Liver (tissue), 9 donors: Measurements from ENCODE around the gene PRG2. TPM values are rescaled to one million over a fixed set of nuclear protein-coding genes. Genes with fewer than 3 reads are reported as not detected.
A peak's percentile ranks its signal among the peaks of the same experiment; 100 is the strongest.

ENCODE experiments used
- DNase-seq: peaks from one replicate; pipeline ENCODE4 v3.0.0-alpha.2; 2017; ENCODE audit warnings: low spot score
- H3K27ac ChIP-seq, 2 donors: one replicate each; pipeline ENCODE4 v1.7.0; 2013; ENCODE audit warnings: inconsistent platforms in 2 of 2, low read length in 2 of 2, control low read depth in 1 of 2, low read depth in 1 of 2, mild to moderate bottlenecking in 1 of 2
- H3K27me3 ChIP-seq, 4 donors: one replicate each; pipeline versions ENCODE4 v1.6.1 to v1.7.0; 2013; ENCODE audit warnings: low read length in 3 of 4, inconsistent platforms in 1 of 4, mild to moderate bottlenecking in 1 of 4, moderate library complexity in 1 of 4; ENCODE audit not compliant: control insufficient read depth in 4 of 4, insufficient read depth in 4 of 4
- H3K36me3 ChIP-seq, 4 donors: one replicate each; pipeline versions ENCODE4 v1.6.1 to v1.7.0; 2013; ENCODE audit warnings: low read length in 3 of 4, mild to moderate bottlenecking in 3 of 4, low read depth in 1 of 4, moderate library complexity in 1 of 4; ENCODE audit not compliant: control insufficient read depth in 4 of 4, insufficient read depth in 3 of 4
- H3K4me1 ChIP-seq, 4 donors: one replicate each; pipeline versions ENCODE4 v1.6.1 to v1.7.0; 2013; ENCODE audit warnings: low read length in 3 of 4, mild to moderate bottlenecking in 3 of 4, moderate library complexity in 1 of 4; ENCODE audit not compliant: control insufficient read depth in 4 of 4, insufficient read depth in 4 of 4
- H3K4me3 ChIP-seq, 3 donors: one replicate each; pipeline versions ENCODE4 v1.6.1 to v1.7.0; 2013; ENCODE audit warnings: low read length in 3 of 3, control low read depth in 1 of 3, low read depth in 1 of 3, mild to moderate bottlenecking in 1 of 3
- H3K9ac ChIP-seq, 2 donors: one replicate each; pipeline ENCODE4 v1.7.0; 2013; ENCODE audit warnings: low read length in 2 of 2, mild to moderate bottlenecking in 2 of 2, moderate library complexity in 2 of 2, control low read depth in 1 of 2, low read depth in 1 of 2
- H3K9me3 ChIP-seq, 4 donors: one replicate each; pipeline versions ENCODE4 v1.6.1 to v1.7.0; 2013; ENCODE audit warnings: low read length in 3 of 4; ENCODE audit not compliant: control insufficient read depth in 4 of 4
- FOXA1 ChIP-seq: IDR thresholded peaks from 2 replicates; pipeline ENCODE4 v1.6.1; 2016; ENCODE audit warnings: antibody characterized with exemption
- FOXA2 ChIP-seq: IDR thresholded peaks from 2 replicates; pipeline ENCODE4 v1.6.1; 2016; ENCODE audit warnings: antibody characterized with exemption
- GABPA ChIP-seq, 2 donors: IDR thresholded peaks in 1 of 2; conservative IDR thresholded peaks in 1 of 2; 2 replicates each; pipeline ENCODE4 v1.6.1; 2016; ENCODE audit warnings: antibody characterized with exemption in 2 of 2, mild to moderate bottlenecking in 1 of 2, moderate library complexity in 1 of 2
- HNF4A ChIP-seq, 2 donors: conservative IDR thresholded peaks; 2 replicates each; pipeline ENCODE4 v1.6.1; 2016; ENCODE audit warnings: antibody characterized with exemption in 2 of 2, mild to moderate bottlenecking in 2 of 2
- HNF4G ChIP-seq: IDR thresholded peaks from 2 replicates; pipeline ENCODE4 v1.6.1; 2016; ENCODE audit warnings: antibody characterized with exemption
- RAD21 ChIP-seq, 2 donors: IDR thresholded peaks; 2 replicates each; pipeline ENCODE4 v1.6.1; 2016; ENCODE audit warnings: antibody characterized with exemption in 2 of 2, mild to moderate bottlenecking in 2 of 2
- RXRA ChIP-seq, 2 donors: IDR thresholded peaks; 2 replicates each; pipeline ENCODE4 v1.6.1; 2017 to 2018; ENCODE audit warnings: antibody characterized with exemption in 2 of 2, mild to moderate bottlenecking in 1 of 2
- SP1 ChIP-seq: IDR thresholded peaks from 2 replicates; pipeline ENCODE4 v1.6.1; 2018; ENCODE audit warnings: antibody characterized with exemption, mild to moderate bottlenecking
- TAF1 ChIP-seq: conservative IDR thresholded peaks from 2 replicates; pipeline ENCODE4 v1.6.1; 2016; ENCODE audit warnings: antibody characterized with exemption, mild to moderate bottlenecking
- YY1 ChIP-seq: IDR thresholded peaks from 2 replicates; pipeline ENCODE4 v1.6.1; 2016; ENCODE audit warnings: antibody characterized with exemption, mild to moderate bottlenecking
- WGBS: extraction: QIAGEN DNeasy Blood & Tissue Kit; methylation state at CpG from one replicate; pipeline ENCODE4 v1.1.7; 2013; 5-methylcytosine and 5-hydroxymethylcytosine counted together
- polyA plus RNA-seq, 2 donors: library from polyadenylated mRNA; stranded (reverse) in 1 of 2; unstranded in 1 of 2; fragments of 200-250 nt in 1 of 2; fragments of >200 nt in 1 of 2; fragmentation: Nextera tagmentation in 1 of 2; extraction: Ambion mirVana in 1 of 2; gene quantifications; one replicate each; pipeline versions ENCODE4 v1.2.1 to v1.2.3, GENCODE V29; 2013 to 2015
- total RNA-seq, 2 donors: library from RNA; depleted of rRNA; stranded (reverse); fragments of >200 nt; gene quantifications; one replicate each; pipeline ENCODE4 v1.2.3, GENCODE V29; 2014
- TF ChIP-seq, protein P1 (sequence below): fragments of 150-350 bp; IDR thresholded peaks from 2 replicates; pipeline ENCODE4 v1.5.1; 2017; ENCODE audit warnings: improper control_type of control experiment, low read depth, low read length; ENCODE audit not compliant: missing input control
- TF ChIP-seq, protein P2 (sequence below): IDR thresholded peaks from 2 replicates; pipeline ENCODE4 v1.6.1; 2016; ENCODE audit warnings: antibody characterized with exemption, mild to moderate bottlenecking
- TF ChIP-seq, protein P3 (sequence below): IDR thresholded peaks from 2 replicates; pipeline ENCODE4 v1.6.1; 2016; ENCODE audit warnings: antibody characterized with exemption
- TF ChIP-seq, protein P4 (sequence below): IDR thresholded peaks from 2 replicates; pipeline ENCODE4 v1.6.1; 2016; ENCODE audit warnings: antibody characterized with exemption
- donor health status: healthy.
- donor health status: healthy.
- donor health status: healthy.
- donor health status: healthy.
- donor health status: healthy.

Gene PRG2
- total and polyA plus RNA-seq, 4 donors = 0.74 to 24.2 (median 1.2) TPM; not detected in 1

DNA sequence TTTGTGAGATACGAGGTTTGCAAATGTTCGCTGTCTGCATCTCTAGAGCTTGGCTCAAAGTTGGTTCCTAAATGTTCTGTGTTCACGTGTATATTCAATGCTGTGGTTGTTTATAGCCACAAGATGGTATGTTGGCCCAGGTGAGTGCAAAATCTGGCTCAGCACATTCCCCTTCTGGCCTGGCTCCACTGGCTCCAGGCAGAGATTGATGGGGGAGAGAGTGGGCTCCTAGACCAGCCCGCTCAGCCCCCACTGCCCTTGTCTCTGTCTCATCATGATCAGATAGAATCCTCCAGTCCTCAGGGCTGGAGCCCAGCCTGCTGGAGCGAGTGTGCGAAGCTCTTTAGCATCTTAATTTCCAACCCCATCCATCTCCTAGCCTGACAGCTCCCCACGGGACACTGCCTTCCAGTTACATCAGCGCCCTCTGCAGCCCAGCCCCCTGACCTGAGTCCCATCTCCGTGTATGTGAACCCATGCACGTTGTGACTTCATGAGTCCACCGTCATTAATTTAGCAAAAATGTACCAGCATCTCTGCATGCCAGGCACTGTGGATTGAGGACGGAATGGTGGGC lies 50.3 kb downstream of the PRG2 start:
- Histone ChIP-seq H3K4me3 (no peak overlapping the region), H3K9ac (no peak overlapping the region), H3K4me1 (peaks cover 0 to 9% (median 4%) of the 10 kb centered on the region in 4 donors), H3K27ac (no peak overlapping the region), H3K9me3 (no peaks in the 10 kb centered on the region), H3K27me3 (no peaks in the 10 kb centered on the region), H3K36me3 (no peaks in the 10 kb centered on the region)
- 50% methylated on average over 12 of the region's 12 CpGs for WGBS
- TF ChIP-seq SP1 (no peak), RAD21 (IDR thresholded peaks at IDR 0.05) (peak in 1 of 2 donors; percentile 52)
- DNase-seq = no peak

DNA sequence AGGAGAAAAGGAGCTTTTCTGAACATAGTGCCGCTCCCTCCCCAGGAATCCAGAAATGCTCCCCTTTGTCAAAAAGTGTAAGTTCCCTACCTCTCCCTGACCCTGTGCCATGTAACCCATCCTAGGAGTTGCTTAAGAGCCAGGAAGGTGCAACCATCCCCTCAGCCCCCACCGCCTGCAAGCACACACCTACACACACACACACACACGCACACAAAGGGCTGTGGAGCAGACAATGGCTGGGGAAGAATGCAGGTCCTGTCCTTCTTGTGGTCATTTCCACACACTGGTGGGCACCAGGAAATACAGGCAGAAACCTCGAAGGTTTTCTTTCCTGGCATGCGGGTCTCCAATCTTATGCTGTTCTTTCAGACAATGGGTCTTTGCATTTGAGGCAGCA lies 51.1 kb downstream of the PRG2 start:
- Histone ChIP-seq H3K4me1 (peaks cover 2 to 17% (median 12%) of the 10 kb centered on the region in 4 donors), H3K27ac (no peak overlapping the region), H3K9me3 (no peaks in the 10 kb centered on the region), H3K4me3 (no peak overlapping the region), H3K27me3 (no peaks in the 10 kb centered on the region), H3K36me3 (no peaks in the 10 kb centered on the region), H3K9ac (no peak overlapping the region)
- DNase-seq = no peak
- TF ChIP-seq HNF4G (no peak), GABPA (IDR thresholded peaks at IDR 0.05 in 1 of 2, conservative IDR thresholded peaks at IDR 0.05 in 1 of 2) (no peak), YY1 (no peak), RAD21 (IDR thresholded peaks at IDR 0.05) (no peak), SP1 (no peak), FOXA2 (no peak), TAF1 (no peak), RXRA (IDR thresholded peaks at IDR 0.05) (no peak), FOXA1 (no peak), HNF4A (conservative IDR thresholded peaks at IDR 0.05) (no peak)
- TF ChIP-seq, protein P1, sequence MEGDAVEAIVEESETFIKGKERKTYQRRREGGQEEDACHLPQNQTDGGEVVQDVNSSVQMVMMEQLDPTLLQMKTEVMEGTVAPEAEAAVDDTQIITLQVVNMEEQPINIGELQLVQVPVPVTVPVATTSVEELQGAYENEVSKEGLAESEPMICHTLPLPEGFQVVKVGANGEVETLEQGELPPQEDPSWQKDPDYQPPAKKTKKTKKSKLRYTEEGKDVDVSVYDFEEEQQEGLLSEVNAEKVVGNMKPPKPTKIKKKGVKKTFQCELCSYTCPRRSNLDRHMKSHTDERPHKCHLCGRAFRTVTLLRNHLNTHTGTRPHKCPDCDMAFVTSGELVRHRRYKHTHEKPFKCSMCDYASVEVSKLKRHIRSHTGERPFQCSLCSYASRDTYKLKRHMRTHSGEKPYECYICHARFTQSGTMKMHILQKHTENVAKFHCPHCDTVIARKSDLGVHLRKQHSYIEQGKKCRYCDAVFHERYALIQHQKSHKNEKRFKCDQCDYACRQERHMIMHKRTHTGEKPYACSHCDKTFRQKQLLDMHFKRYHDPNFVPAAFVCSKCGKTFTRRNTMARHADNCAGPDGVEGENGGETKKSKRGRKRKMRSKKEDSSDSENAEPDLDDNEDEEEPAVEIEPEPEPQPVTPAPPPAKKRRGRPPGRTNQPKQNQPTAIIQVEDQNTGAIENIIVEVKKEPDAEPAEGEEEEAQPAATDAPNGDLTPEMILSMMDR = no peak
- TF ChIP-seq, protein P2, sequence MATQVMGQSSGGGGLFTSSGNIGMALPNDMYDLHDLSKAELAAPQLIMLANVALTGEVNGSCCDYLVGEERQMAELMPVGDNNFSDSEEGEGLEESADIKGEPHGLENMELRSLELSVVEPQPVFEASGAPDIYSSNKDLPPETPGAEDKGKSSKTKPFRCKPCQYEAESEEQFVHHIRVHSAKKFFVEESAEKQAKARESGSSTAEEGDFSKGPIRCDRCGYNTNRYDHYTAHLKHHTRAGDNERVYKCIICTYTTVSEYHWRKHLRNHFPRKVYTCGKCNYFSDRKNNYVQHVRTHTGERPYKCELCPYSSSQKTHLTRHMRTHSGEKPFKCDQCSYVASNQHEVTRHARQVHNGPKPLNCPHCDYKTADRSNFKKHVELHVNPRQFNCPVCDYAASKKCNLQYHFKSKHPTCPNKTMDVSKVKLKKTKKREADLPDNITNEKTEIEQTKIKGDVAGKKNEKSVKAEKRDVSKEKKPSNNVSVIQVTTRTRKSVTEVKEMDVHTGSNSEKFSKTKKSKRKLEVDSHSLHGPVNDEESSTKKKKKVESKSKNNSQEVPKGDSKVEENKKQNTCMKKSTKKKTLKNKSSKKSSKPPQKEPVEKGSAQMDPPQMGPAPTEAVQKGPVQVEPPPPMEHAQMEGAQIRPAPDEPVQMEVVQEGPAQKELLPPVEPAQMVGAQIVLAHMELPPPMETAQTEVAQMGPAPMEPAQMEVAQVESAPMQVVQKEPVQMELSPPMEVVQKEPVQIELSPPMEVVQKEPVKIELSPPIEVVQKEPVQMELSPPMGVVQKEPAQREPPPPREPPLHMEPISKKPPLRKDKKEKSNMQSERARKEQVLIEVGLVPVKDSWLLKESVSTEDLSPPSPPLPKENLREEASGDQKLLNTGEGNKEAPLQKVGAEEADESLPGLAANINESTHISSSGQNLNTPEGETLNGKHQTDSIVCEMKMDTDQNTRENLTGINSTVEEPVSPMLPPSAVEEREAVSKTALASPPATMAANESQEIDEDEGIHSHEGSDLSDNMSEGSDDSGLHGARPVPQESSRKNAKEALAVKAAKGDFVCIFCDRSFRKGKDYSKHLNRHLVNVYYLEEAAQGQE = no peak
- TF ChIP-seq, protein P3, sequence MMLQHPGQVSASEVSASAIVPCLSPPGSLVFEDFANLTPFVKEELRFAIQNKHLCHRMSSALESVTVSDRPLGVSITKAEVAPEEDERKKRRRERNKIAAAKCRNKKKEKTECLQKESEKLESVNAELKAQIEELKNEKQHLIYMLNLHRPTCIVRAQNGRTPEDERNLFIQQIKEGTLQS = no peak
- TF ChIP-seq, protein P4, sequence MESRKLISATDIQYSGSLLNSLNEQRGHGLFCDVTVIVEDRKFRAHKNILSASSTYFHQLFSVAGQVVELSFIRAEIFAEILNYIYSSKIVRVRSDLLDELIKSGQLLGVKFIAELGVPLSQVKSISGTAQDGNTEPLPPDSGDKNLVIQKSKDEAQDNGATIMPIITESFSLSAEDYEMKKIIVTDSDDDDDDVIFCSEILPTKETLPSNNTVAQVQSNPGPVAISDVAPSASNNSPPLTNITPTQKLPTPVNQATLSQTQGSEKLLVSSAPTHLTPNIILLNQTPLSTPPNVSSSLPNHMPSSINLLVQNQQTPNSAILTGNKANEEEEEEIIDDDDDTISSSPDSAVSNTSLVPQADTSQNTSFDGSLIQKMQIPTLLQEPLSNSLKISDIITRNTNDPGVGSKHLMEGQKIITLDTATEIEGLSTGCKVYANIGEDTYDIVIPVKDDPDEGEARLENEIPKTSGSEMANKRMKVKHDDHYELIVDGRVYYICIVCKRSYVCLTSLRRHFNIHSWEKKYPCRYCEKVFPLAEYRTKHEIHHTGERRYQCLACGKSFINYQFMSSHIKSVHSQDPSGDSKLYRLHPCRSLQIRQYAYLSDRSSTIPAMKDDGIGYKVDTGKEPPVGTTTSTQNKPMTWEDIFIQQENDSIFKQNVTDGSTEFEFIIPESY = no peak
- WGBS = 78% methylated on average over 5 of the region's 5 CpGs
